ENCODE data around the gene NLRC4.
A peak's percentile ranks its signal among the peaks of the same experiment; 100 is the strongest.
"Not testable (repeated sequence)": the region's sequence is repeated elsewhere in the genome, so short reads cannot be mapped to it uniquely, and the experiment has no call there.

NLRC4 gene, protein sequence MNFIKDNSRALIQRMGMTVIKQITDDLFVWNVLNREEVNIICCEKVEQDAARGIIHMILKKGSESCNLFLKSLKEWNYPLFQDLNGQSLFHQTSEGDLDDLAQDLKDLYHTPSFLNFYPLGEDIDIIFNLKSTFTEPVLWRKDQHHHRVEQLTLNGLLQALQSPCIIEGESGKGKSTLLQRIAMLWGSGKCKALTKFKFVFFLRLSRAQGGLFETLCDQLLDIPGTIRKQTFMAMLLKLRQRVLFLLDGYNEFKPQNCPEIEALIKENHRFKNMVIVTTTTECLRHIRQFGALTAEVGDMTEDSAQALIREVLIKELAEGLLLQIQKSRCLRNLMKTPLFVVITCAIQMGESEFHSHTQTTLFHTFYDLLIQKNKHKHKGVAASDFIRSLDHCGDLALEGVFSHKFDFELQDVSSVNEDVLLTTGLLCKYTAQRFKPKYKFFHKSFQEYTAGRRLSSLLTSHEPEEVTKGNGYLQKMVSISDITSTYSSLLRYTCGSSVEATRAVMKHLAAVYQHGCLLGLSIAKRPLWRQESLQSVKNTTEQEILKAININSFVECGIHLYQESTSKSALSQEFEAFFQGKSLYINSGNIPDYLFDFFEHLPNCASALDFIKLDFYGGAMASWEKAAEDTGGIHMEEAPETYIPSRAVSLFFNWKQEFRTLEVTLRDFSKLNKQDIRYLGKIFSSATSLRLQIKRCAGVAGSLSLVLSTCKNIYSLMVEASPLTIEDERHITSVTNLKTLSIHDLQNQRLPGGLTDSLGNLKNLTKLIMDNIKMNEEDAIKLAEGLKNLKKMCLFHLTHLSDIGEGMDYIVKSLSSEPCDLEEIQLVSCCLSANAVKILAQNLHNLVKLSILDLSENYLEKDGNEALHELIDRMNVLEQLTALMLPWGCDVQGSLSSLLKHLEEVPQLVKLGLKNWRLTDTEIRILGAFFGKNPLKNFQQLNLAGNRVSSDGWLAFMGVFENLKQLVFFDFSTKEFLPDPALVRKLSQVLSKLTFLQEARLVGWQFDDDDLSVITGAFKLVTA

DNA sequence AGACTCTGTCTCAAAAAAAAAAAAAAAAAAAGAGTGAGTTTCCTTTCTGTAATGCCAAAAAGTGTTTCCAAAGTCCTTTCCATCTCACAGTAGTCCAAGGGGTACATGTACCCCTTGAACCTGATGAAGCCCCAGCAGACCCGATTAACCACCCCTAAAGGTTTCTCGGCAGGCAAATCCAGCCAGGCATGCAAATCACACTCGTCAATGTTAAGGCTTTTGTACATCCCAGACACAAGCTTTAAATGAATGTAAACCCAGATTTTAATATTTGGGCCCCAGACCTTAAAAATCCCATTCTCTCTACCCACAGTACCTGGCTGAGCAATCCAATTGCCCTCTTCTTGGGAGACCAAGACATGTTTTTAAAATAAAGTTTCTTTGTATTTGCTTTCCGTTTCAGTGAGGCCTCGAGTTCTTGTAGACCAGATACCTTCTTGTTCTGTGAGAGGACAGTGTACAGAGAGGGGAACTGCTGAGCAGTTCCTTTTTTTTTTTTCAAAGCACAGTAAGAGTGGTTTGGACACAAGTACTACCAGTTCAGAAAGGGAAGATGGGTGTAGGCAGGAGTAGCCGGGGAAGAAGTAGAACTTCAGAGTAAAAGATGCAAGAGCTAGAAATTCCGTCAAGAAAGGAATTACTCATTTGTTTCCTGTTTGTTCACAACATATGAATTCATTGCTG, at the start of gene NLRC4:
TSS of gene NLRC4 (minus strand) at position 465 of the 684 bp plus-strand sequence. CDS start 8,111 bp downstream, outside the sequence.
- DNase-seq (ENCODE audit: low read depth), result no peak

DNA sequence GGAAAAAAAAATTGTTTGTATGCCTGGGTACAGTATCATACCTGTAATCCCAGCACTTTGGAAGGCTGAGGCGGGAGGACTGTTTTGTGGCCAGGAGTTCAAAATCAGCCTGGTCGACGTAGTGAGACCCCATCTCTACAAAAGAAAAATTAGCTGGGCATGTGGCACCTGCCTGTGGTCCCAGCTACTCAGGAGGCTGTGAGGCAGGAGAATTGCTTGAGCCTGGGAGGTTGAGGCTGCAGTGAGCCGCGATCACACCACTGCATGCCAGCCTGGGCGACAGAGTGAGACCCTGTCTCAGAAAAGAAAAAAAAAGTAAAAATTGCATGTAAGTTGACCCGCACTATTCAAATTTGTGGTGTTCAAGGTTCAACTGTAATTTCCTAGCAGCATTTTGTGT, 45.9 kb upstream of the NLRC4 start:
- DNase-seq (ENCODE audit: low read depth), result no peak

DNA sequence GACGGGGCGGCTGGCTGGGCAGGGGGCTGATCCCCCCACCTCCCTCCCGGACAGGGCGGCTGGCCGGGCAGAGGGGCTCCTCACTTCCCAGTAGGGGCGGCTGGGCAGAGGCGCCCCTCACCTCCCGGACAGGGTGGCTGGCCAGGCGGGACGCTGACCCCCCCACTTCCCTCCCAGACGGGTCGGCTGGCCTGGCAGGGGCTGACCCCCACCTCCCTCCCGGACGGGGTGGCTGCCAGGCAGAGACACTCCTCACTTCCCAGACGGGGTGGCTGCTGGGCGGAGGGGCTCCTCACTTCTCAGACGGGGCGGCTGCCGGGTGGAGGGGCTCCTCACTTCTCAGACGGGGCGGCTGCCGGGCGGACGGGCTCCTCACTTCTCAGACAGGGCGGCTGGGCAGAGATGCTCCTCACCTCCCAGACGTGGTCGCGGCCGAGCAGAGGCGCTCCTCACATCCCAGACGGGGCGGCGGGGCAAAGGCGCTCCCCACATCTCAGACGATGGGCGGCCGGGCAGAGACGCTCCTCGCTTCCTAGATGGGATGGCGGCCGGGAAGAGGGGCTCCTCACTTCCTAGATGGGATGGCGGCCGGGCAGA, 29.4 kb upstream of the NLRC4 start:
- DNase-seq (ENCODE audit: low read depth), result not testable (repeated sequence)

DNA sequence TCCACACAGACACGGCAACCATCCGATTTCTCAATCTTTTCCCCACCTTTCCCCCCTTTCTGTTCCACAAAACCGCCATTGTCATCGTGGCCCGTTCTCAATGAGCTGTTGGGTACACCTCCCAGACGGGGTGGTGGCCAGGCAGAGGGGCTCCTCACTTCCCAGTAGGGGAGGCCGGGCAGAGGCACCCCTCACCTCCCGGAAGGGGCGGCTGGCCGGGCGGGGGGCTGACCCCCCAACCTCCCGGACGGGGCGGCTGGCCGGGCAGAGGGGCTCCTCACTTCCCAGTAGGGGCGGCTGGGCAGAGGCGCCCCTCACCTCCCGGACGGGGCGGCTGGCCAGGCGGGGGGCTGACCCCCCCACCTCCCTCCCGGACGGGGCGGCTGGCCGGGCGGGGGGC, 28.8 kb upstream of the NLRC4 start:
- not testable (repeated sequence) for DNase-seq (ENCODE audit: low read depth)

DNA sequence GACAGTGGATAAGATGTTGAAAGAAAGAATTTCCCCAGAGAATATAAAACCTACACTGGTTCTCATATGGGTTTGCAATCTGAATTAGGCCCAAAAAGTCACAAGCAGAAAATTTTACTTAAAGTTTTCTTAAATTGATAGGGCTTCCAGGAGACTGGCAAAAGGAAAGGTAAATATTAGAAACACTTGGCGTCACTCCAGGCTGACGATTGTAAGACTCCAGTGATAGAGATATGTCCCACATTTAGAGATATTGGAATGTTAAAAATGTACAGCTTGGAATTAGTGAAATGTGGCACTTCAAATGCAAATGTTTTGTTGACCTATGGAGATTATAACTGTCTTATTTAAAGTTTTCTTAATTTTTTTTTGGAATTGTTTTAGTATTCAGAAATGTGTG, 27.1 kb upstream of the NLRC4 start:
- no peak for DNase-seq (ENCODE audit: low read depth)

DNA sequence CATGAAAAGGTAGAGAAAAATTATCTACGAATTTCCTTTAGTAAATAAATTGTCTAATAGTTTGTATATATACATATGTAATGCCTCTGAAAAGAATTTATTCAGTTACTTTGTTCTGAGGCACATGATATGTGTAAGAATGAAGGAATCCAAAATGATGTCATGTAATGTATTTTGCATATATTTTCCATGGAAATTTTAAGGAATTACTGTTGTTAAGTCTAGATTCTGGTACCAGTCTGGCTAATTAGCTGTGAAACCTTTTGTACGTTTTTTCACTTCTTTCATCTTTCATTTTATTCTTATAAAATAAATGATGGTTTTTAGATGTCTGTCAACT, 25.3 kb upstream of the NLRC4 start:
- no peak for DNase-seq (ENCODE audit: low read depth)

DNA sequence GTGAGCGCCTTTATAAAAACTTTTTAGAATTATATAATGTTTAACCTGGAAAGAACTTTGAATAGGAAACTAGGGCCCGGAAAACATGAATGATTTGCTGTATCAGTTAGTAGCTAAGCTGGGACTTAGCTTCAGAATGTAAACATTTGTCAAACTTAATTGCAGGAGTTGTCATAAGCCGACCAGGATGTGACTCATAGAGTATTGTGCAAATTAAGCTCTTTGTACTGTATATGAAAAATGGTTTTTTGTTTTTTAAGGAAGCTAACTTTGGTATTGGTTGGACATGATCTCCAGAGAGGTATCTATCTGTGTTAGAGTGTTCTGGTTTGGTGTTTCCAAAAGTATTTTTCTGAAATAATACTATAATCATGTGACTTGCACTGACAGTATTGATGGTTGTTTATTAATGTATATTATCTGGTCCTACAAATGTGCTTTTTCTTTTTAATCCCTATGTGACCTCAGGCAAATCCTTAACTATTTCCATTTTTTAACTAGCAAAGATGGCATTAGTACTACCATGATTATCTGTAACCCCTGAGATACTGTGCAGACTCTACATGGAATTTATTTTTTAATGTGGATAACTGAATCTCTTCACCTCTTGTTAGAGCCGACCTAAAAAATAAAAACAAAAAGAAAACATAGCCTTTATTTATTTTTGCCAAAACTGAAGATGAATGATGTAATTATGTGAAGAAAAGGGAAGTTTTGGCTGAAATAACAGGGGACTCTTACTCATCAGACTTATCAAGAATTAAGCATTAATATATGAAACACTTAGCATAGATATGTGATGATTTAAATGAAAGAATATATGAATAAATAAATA, 24.7 kb upstream of the NLRC4 start:
- DNase-seq (ENCODE audit: low read depth), result no peak

DNA sequence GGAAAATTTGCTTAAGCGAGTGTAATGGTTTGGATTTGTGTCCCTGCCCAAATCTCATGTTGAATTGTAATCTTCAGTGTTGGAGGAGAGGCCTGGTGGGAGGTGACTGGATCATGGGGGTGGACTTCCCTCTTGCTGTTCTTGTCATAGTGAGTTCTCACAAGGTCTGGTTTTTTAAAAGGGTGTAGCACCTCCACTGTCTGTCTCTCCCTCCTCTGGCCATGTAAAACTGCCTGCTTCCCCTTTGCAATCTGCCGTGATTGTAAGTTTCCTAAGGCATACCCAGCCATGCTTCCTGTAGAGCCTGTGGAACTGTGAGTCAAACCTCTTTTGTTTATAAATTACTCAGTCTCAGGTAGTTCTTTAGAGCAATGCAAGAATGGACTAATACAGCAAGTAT, 19.6 kb upstream of the NLRC4 start:
- no peak for DNase-seq (ENCODE audit: low read depth)

DNA sequence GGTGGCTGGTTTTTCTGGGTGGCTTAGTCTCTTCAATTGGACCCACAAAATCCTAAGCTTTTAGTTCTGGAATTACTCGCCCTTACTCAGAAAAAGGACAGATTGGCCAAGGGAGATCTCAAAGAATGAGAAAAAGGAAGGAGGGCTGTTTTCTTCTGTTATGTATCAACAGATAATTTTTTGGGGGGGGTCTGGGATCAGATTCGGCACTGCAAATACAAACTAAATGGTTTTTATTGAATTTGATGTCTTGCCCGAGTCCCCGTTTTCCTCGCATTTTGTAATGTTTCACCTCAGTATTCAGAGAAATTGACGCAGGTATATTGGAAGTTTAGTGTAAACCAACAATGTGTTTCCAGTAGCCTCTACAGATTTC, 13.8 kb upstream of the NLRC4 start:
- DNase-seq (ENCODE audit: low read depth), result no peak

DNA sequence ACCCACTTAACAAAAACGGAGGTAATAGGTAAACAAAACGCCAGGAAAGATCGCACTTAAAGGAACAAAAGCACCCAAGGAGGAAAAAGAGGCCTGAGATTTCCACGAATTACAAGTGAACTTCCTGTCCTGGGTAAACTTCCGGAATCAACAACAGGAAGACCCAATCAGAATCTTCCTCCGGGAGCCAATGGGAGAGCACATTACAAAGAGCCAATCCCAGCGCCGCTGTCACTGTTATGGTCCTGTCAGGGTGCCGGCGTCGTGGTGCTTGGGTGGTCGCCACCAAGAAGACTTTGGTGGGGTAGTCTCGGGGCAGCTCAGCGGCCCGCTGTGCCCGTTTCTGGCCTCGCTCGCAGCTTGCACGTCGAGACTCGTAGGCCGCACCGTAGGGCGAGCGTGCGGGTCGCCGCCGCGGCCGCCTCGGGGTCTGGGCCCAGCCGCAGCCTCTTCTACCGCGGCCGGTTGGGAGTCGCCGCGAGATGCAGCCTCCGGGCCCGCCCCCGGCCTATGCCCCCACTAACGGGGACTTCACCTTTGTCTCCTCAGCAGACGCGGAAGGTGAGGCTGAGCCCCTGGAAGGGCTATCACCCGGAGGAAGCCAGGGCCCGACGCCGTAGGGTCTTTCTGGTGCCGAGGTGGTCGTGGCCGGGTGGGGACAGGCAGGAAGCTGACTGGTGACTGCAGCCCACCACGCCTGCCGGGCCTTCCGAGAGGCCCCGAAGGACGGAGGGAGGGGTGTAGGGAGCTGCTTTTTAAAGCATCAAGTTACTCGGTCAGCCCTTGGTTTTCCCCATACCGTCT, 13.2 kb upstream of the NLRC4 start, which contains the start of gene YIPF4:
TSS of gene YIPF4 (plus strand) at position 231 of the 804 bp plus-strand sequence. CDS start at position 483, 252 bp downstream.
- DNase-seq (ENCODE audit: low read depth), result peak; percentile 79

DNA sequence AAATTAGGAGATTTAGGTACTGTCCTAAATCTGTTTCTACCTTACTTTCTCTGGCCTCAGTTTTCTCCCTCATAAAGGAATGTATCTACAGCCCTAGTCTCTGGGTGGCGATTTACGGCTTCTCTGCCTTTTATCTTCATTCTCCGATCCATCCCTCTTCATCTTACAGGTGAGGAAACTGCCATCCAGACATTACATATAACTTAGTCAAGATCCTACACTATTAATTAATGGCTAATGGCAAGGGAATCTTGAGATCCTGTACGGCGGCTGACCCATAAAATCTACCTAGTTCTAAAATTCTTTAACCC, 12.6 kb upstream of the NLRC4 start:
- no peak for DNase-seq (ENCODE audit: low read depth)

DNA sequence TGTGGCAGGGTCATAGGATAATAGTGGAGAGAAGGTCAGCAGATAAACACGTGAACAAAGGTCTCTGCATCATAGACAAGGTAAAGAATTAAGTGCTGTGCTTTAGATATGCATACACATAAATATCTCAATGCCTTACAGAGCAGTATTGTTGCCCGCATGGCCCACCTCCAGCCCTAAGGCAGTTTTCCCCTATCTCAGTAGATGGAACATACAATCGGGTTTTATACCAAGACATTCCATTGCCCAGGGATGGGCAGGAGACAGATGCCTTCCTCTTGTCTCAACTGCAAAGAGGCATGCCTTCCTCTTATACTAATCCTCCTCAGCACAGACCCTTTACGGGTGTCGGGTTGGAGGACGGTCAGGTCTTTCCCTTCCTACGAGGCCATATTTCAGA, 11.1 kb upstream of the NLRC4 start:
- not testable (repeated sequence) for DNase-seq (ENCODE audit: low read depth)

DNA sequence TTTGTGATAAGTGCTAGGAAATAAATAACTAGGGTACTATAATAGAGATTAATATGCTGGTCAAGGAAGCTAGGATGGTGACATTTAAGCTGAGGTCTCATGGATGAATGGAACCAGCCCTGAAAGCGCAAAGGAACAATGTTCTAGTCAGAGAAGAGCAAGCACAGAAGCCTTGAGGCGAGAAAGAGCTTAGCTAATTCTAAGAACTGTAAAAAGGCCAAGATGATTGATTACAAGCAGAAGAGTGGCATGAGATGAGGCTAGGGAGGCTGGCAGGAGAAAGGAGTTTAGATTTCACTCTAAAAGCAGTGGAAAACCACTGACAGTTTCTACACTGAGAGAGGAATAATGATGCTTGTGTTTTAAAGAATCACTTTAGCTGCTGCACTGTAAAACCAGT, 9.6 kb upstream of the NLRC4 start:
- DNase-seq (ENCODE audit: low read depth), result no peak

DNA sequence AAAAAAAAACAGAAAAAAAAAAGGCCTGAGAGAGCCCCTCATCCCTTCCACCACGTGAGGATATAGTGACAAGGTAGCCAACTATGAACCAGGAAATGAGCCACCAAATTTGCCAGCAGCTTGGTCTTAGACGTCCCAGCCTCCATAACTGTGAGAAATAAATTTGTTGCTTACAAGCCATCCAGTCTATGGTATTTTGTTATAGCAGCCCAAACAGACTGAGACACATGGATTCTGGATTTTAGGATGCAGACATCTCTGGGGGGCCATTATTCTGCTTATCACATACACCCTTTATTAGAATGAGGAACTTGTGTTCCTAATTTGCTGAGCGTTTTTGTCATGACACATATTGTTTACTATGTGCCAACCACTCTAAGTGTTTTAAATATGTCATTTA, 7.6 kb upstream of the NLRC4 start:
- DNase-seq (ENCODE audit: low read depth), result no peak

DNA sequence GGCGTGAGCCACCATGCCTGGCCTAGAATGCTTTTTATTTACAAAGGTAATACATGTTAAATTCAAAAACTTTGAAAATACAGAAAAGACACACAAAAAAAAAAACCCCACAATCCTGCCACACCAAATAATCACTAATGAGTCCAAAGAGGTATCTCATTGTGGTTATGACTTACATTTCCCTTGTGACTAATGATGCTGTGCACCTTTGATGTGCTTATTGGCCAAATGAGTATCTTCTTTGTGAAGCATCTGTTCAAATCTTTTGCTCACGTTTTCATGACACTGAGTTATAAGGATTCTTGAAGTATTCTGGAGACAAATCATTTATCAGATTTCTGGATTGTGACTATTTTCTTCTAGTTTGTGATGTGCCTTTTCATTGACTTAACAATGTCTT, 6.4 kb upstream of the NLRC4 start:
- DNase-seq (ENCODE audit: low read depth), result no peak

DNA sequence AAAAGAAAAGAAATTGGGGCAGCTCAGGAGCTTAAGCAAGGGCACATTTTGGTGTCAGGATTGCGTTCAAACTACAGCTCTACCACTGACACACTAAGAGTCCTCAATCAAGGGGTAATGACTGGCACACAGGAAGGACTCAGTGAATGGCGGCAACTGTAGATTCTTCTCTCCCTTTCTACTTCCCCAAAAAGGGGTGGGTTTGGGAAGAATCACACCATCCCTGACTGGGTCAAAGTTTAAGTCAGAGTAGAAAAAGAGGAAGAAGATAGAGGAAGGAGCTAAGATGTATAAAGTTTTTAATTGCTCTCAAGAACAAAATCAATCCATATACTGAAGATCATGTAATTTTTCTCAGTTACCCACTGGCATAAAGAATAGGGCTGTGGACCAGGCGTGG, 2.6 kb downstream of the NLRC4 start:
- no peak for DNase-seq (ENCODE audit: low read depth)

DNA sequence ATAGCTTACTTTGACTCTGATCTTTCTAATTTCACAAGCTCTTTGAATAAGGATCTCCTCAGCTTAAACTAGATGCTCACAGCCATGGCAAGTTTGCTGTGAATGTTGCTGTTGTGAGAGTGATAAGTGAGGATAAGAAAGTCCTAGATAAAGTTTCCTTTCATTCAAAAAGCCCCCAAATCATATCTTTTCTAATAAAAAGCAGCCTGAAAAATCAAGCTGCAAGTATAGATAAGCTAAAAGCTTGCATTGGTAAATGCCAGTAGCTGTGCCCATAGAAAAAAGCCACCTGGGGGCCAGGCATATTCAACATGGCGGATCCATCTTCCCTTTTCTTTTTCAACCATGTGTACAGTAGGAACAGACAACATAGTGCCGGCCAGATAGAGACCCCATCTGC, 4.3 kb downstream of the NLRC4 start:
- DNase-seq (ENCODE audit: low read depth), result no peak

DNA sequence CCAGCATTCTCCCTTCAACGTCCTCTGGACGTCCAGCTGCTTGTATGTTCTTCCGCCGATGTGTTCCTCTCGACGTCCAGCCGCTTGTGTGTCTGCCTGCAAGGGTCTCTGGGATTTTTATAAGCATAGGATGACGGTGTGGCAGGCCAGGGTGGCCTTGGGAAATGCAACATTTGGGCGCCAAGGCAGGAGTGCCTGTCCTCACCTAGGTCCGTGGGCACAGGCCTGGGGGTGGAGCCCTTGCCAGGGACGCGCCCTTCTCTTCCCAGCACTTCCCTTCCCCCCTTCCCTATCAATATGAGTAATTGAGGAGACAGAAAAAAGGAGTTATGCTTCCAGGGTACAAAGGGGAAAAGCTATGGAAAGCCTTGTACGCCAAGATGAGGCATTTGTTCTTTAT, 6.4 kb downstream of the NLRC4 start:
- DNase-seq (ENCODE audit: low read depth), result no peak

DNA sequence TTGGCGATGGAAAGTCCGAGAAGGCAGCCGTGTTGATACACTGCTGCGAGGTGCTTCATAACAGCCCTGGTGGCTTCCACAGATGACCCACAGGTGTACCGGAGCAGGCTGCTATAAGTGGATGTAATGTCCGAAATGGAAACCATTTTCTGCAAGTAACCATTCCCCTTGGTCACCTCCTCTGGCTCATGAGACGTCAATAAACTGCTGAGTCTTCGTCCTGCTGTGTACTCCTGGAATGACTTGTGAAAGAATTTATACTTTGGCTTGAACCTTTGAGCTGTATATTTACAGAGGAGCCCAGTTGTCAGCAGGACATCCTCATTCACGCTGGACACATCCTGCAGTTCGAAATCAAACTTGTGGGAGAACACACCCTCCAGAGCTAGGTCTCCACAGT, 14.4 kb downstream of the NLRC4 start:
- no peak for DNase-seq (ENCODE audit: low read depth)

DNA sequence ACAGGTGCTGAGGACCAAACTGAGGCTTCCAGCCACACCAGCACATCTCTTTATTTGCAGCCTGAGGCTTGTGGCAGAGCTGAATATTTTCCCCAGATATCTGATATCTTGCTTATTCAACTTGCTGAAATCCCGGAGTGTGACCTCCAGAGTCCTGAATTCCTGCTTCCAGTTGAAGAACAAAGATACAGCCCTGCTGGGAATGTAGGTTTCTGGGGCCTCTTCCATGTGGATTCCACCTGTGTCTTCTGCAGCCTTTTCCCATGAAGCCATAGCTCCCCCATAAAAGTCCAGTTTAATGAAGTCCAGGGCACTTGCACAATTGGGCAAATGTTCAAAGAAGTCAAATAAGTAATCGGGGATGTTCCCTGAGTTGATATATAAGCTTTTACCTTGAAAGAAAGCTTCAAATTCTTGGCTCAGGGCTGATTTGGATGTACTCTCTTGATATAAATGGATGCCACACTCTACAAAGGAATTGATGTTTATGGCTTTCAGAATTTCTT, 14.9 kb downstream of the NLRC4 start:
- no peak for DNase-seq (ENCODE audit: low read depth)

All from HS-27A (cell line).